Measurements from ENCODE around the gene RGS9BP.
"Not testable (repeated sequence)": the region's sequence is repeated elsewhere in the genome, so short reads cannot be mapped to it uniquely, and the experiment has no call there.

Gene RGS9BP

GRCh38 chr19:32638625-32639024, 37.0 kb upstream of the RGS9BP start:
- no peak for DNase-seq (ENCODE audit: low read depth)
- H3K4me3 ChIP-seq (ENCODE audit: low read depth, low read length): no peak overlapping the region
- no peak for TF ChIP-seq CTCF (IDR thresholded peaks at IDR 0.05; ENCODE audit: insufficient read depth, low read depth, low read length, missing control alignments)

GRCh38 chr19:32642771-32643170, 32.9 kb upstream of the RGS9BP start:
- no peak overlapping the region for H3K4me3 ChIP-seq (ENCODE audit: low read depth, low read length)
- no peak for DNase-seq (ENCODE audit: low read depth)
- TF ChIP-seq CTCF (IDR thresholded peaks at IDR 0.05; ENCODE audit: insufficient read depth, low read depth, low read length, missing control alignments): no peak

- no peak overlapping the region for H3K4me3 ChIP-seq (ENCODE audit: low read depth, low read length)
- DNase-seq (ENCODE audit: low read depth): peak; percentile 40
- TF ChIP-seq CTCF (IDR thresholded peaks at IDR 0.05; ENCODE audit: insufficient read depth, low read depth, low read length, missing control alignments): no peak
Observed at GRCh38 chr19:32646556-32646955, 29.1 kb upstream of the RGS9BP start.

- H3K4me3 ChIP-seq (ENCODE audit: low read depth, low read length): no peak overlapping the region
- no peak for TF ChIP-seq CTCF (IDR thresholded peaks at IDR 0.05; ENCODE audit: insufficient read depth, low read depth, low read length, missing control alignments)
- no peak for DNase-seq (ENCODE audit: low read depth)
Observed at GRCh38 chr19:32647361-32647760, 28.3 kb upstream of the RGS9BP start.

- no peak for DNase-seq (ENCODE audit: low read depth)
- TF ChIP-seq CTCF (IDR thresholded peaks at IDR 0.05; ENCODE audit: insufficient read depth, low read depth, low read length, missing control alignments): no peak
- no peak overlapping the region for H3K4me3 ChIP-seq (ENCODE audit: low read depth, low read length)
Observed at GRCh38 chr19:32649751-32650150, 25.9 kb upstream of the RGS9BP start.

- TF ChIP-seq CTCF (IDR thresholded peaks at IDR 0.05; ENCODE audit: insufficient read depth, low read depth, low read length, missing control alignments): no peak
- no peak for DNase-seq (ENCODE audit: low read depth)
- no peak overlapping the region for H3K4me3 ChIP-seq (ENCODE audit: low read depth, low read length)
Observed at GRCh38 chr19:32650671-32651070, 25.0 kb upstream of the RGS9BP start.

GRCh38 chr19:32651729-32652140, 23.9 kb upstream of the RGS9BP start:
- TF ChIP-seq CTCF (IDR thresholded peaks at IDR 0.05; ENCODE audit: insufficient read depth, low read depth, low read length, missing control alignments): no peak
- no peak overlapping the region for H3K4me3 ChIP-seq (ENCODE audit: low read depth, low read length)
- no peak for DNase-seq (ENCODE audit: low read depth)

GRCh38 chr19:32652331-32652730, 23.3 kb upstream of the RGS9BP start:
- H3K4me3 ChIP-seq (ENCODE audit: low read depth, low read length); DNase-seq (ENCODE audit: low read depth): not testable (repeated sequence)

Data from GM12865 (cell line).